Stimulated activated CD4-positive, alpha-beta T cell treated with anti-CD3 and anti-CD28 coated beads, Interleukin-2, amount 100 ng/mL, for 4 hours (primary cell): ENCODE results near the gene CDK7.
"Not testable (repeated sequence)": the region's sequence is repeated elsewhere in the genome, so short reads cannot be mapped to it uniquely, and the experiment has no call there.

Source experiments
- DNase-seq: peaks from one replicate; pipeline ENCODE4 v3.0.0-alpha.2; 2020; ENCODE audit warnings: low read depth

Gene CDK7

GRCh38 chr5:69237877-69238276 is 3.2 kb downstream of the CDK7 start:
- DNase-seq = no peak

- no peak for DNase-seq
Measured at GRCh38 chr5:69238760-69239251, 4.1 kb downstream of the CDK7 start.

- no peak for DNase-seq
Measured at GRCh38 chr5:69242215-69242927, 7.7 kb downstream of the CDK7 start.

GRCh38 chr5:69245031-69245430 is 10.3 kb downstream of the CDK7 start:
- DNase-seq = no peak

GRCh38 chr5:69248019-69248418 is 13.3 kb downstream of the CDK7 start:
- no peak for DNase-seq

- DNase-seq = no peak
Measured at GRCh38 chr5:69250593-69250992, 15.9 kb downstream of the CDK7 start.

- no peak for DNase-seq
Measured at GRCh38 chr5:69252437-69252836, 17.8 kb downstream of the CDK7 start.

GRCh38 chr5:69255940-69256339 is 21.3 kb downstream of the CDK7 start:
- not testable (repeated sequence) for DNase-seq

- no peak for DNase-seq
Measured at GRCh38 chr5:69257577-69257976, 22.9 kb downstream of the CDK7 start.

- no peak for DNase-seq
Measured at GRCh38 chr5:69261034-69261433, 26.3 kb downstream of the CDK7 start.

- DNase-seq = no peak
Measured at GRCh38 chr5:69265931-69266330, 31.2 kb downstream of the CDK7 start.

- DNase-seq = no peak
Measured at GRCh38 chr5:69268899-69269298, 34.2 kb downstream of the CDK7 start.

GRCh38 chr5:69270840-69271239 is 36.2 kb downstream of the CDK7 start:
- no peak for DNase-seq

- DNase-seq = no peak
Measured at GRCh38 chr5:69271376-69271775, 36.7 kb downstream of the CDK7 start.

GRCh38 chr5:69275563-69275962 is 40.9 kb downstream of the CDK7 start:
- DNase-seq = no peak

- no peak for DNase-seq
Measured at GRCh38 chr5:69276422-69277174, 41.9 kb downstream of the CDK7 start.

GRCh38 chr5:69279517-69279916 is 44.8 kb downstream of the CDK7 start:
- no peak for DNase-seq

GRCh38 chr5:69281114-69281513 is 46.4 kb downstream of the CDK7 start:
- DNase-seq = no peak

- no peak for DNase-seq
Measured at GRCh38 chr5:69284203-69284602, 49.5 kb downstream of the CDK7 start.

GRCh38 chr5:69285448-69286116 is 50.9 kb downstream of the CDK7 start:
- no peak for DNase-seq

- no peak for DNase-seq
Measured at GRCh38 chr5:69288069-69288468, 53.4 kb downstream of the CDK7 start.

GRCh38 chr5:69288688-69289087 is 54.0 kb downstream of the CDK7 start:
- no peak for DNase-seq

- DNase-seq = no peak
Measured at GRCh38 chr5:69292306-69292705, 57.6 kb downstream of the CDK7 start.
